HepG2 (cell line): Measurements from ENCODE around the gene CD7. TPM values are rescaled to one million over a fixed set of nuclear protein-coding genes. Genes with fewer than 3 reads are reported as not detected.

ENCODE experiments used
- CBX1 ChIP-seq: IDR thresholded peaks from one replicate; pipeline ENCODE4 v1.6.1; 2016; ENCODE audit warnings: antibody characterized with exemption, low read depth
- ETV6 ChIP-seq: sonication (generic); formaldehyde crosslinking; conservative IDR thresholded peaks from 2 replicates; pipeline ENCODE4 v1.4.0; 2020; ENCODE audit warnings: missing genetic modification reagents
- HMGXB4 ChIP-seq, 2 experiments: sonication (generic) in 1 of 2; formaldehyde crosslinking in 1 of 2; IDR thresholded peaks; 2 replicates each; pipeline versions ENCODE4 v1.4.0 to v1.6.1; 2018 to 2020; ENCODE audit warnings: missing genetic modification reagents in 2 of 2, borderline replicate concordance in 1 of 2, low read depth in 1 of 2, mild to moderate bottlenecking in 1 of 2, missing biosample characterization in 1 of 2
- IRF1 ChIP-seq: sonication (generic); formaldehyde crosslinking; IDR thresholded peaks from 2 replicates; pipeline ENCODE4 v1.4.0; 2020; ENCODE audit warnings: low read depth, mild to moderate bottlenecking, missing genetic modification reagents
- MTA1 ChIP-seq: sonication (generic); formaldehyde crosslinking; IDR thresholded peaks from 2 replicates; pipeline ENCODE4 v1.4.0; 2020; ENCODE audit warnings: missing genetic modification reagents, mild to moderate bottlenecking, borderline replicate concordance
- NAIF1 ChIP-seq: sonication (generic); formaldehyde crosslinking; IDR thresholded peaks from 2 replicates; pipeline ENCODE4 v1.5.0; 2020; ENCODE audit warnings: mild to moderate bottlenecking, missing genetic modification reagents, borderline replicate concordance
- NR0B2 ChIP-seq: sonication (generic); formaldehyde crosslinking; IDR thresholded peaks from 2 replicates; pipeline ENCODE4 v1.4.0; 2020; ENCODE audit warnings: mild to moderate bottlenecking, missing genetic modification reagents
- POLR2G ChIP-seq: fragments of 200-400 bp; formaldehyde crosslinking; IDR thresholded peaks from 2 replicates; pipeline ENCODE4 v1.6.1; 2018; ENCODE audit warnings: mild to moderate bottlenecking, low read depth, low read length, moderate library complexity
- PREB ChIP-seq: sonication (generic); formaldehyde crosslinking; IDR thresholded peaks from 2 replicates; pipeline ENCODE4 v1.4.0; 2020; ENCODE audit warnings: missing genetic modification reagents
- RAD51 ChIP-seq: fragments of 450-650 bp; IDR thresholded peaks from 2 replicates; pipeline ENCODE4 v1.6.1; 2016; ENCODE audit warnings: borderline replicate concordance
- RBM39 ChIP-seq: fragments of 200-400 bp; formaldehyde crosslinking; IDR thresholded peaks from one replicate; pipeline ENCODE4 v1.6.1; 2018; ENCODE audit warnings: antibody characterized with exemption, mild to moderate bottlenecking, low read depth, low read length; ENCODE audit not compliant: poor library complexity, severe bottlenecking
- SAP130 ChIP-seq: IDR thresholded peaks from 2 replicates; pipeline ENCODE4 v1.6.1; 2016; ENCODE audit warnings: low read depth
- ZNF407 ChIP-seq: sonication (generic); formaldehyde crosslinking; IDR thresholded peaks from one replicate; pipeline ENCODE4 v1.5.1; 2020; ENCODE audit warnings: mild to moderate bottlenecking, missing genetic modification reagents; ENCODE audit errors: not compliant biosample characterization
- ZNF776 ChIP-seq: sonication (generic); formaldehyde crosslinking; IDR thresholded peaks from 2 replicates; pipeline ENCODE4 v1.4.0; 2020; ENCODE audit warnings: mild to moderate bottlenecking, missing genetic modification reagents
- polyA plus RNA-seq, 8 experiments: library from polyadenylated mRNA; depleted of rRNA in 3 of 8; stranded (reverse) in 7 of 8; unstranded in 1 of 8; fragments of >200 nt; fragmentation: Illumina TruSeq in 4 of 8; extraction: Trizol in 4 of 8; gene quantifications; 2 replicates each; pipeline versions ENCODE4 v1.2.1 to v1.2.3, GENCODE V29; 2011 to 2016; ENCODE audit warnings: low read depth in 4 of 8, missing spikeins in 1 of 8, mixed read lengths in 1 of 8; ENCODE audit not compliant: insufficient read depth in 1 of 8
- total RNA-seq, 5 experiments: library from RNA; depleted of rRNA; stranded (reverse); fragments of >200 nt; fragmentation: Illumina TruSeq; extraction: Trizol; gene quantifications; 2 replicates each; pipeline ENCODE4 v1.2.3, GENCODE V29; 2016; ENCODE audit warnings: low read depth in 1 of 5

Gene CD7
- total and polyA plus RNA-seq, 2 of the 13 experiments (the other 11 are each of a cell fraction or from before 2014, with no cell fraction given) = 67.6 to 76.4 TPM

- TF ChIP-seq RAD51 = no peak
- no peak for TF ChIP-seq ZNF776 (CRISPR knock-in tag)
- TF ChIP-seq IRF1 (CRISPR knock-in tag) = no peak
- peak; percentile 40 for TF ChIP-seq RBM39
- TF ChIP-seq MTA1 = peak; percentile 75; the same call in 1 of the 2 replicates
- no peak for TF ChIP-seq ZNF407
- no peak for TF ChIP-seq PREB (CRISPR knock-in tag)
- 0 out of 4 replicates have a peak, but pooled peaks of 1 of the 2 experiments have one; percentile 21 for TF ChIP-seq HMGXB4 (CRISPR knock-in tag; IDR thresholded peaks at IDR 0.05; ENCODE audit: borderline replicate concordance in 1 of 2, low read depth in 1 of 2)
- no peak for TF ChIP-seq CBX1
- TF ChIP-seq NAIF1 (CRISPR knock-in tag) = no peak
- no peak for TF ChIP-seq ETV6 (CRISPR knock-in tag)
- TF ChIP-seq NR0B2 (CRISPR knock-in tag) = no peak
- TF ChIP-seq POLR2G = peak; percentile 48
- no peak for TF ChIP-seq SAP130 (CRISPR knock-in tag)
These were observed 25.1 kb upstream of the CD7 start (continued) for GRCh38 chr17:82342361-82343079.
